Measurements from ENCODE around the gene PTPRD. TPM values are rescaled to one million over a fixed set of nuclear protein-coding genes. Genes with fewer than 3 reads are reported as not detected.
A peak's percentile ranks its signal among the peaks of the same experiment; 100 is the strongest.

The PTPRD gene
- total RNA-seq, 1 donor from 2014 or later = 109 TPM

DNA sequence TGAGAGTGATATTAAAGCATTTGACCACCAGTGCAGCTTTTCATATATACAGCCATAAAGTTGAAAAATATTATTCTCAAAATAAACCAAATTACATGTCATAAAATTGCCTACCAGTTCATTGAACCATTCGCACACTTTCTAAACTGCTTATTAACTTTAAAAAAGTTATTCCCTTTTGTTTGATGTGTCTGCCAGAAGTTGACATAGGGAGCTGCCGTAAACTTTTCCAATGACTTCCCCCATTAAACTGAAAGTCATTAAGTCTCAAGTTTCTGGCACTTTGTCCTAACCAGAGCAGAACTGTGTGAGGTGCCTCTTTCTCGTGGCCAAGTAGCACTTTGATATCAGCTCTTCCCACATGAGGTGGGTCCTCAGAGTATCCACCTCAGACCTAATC, 2231.2 kb downstream of the PTPRD start:
- no peak overlapping the region for H3K4me3 Mint-ChIP-seq
- peaks cover 21% of the 10 kb centered on the region for H3K4me1 Mint-ChIP-seq
- TF ChIP-seq, protein P1, sequence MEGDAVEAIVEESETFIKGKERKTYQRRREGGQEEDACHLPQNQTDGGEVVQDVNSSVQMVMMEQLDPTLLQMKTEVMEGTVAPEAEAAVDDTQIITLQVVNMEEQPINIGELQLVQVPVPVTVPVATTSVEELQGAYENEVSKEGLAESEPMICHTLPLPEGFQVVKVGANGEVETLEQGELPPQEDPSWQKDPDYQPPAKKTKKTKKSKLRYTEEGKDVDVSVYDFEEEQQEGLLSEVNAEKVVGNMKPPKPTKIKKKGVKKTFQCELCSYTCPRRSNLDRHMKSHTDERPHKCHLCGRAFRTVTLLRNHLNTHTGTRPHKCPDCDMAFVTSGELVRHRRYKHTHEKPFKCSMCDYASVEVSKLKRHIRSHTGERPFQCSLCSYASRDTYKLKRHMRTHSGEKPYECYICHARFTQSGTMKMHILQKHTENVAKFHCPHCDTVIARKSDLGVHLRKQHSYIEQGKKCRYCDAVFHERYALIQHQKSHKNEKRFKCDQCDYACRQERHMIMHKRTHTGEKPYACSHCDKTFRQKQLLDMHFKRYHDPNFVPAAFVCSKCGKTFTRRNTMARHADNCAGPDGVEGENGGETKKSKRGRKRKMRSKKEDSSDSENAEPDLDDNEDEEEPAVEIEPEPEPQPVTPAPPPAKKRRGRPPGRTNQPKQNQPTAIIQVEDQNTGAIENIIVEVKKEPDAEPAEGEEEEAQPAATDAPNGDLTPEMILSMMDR (IDR thresholded peaks at IDR 0.05; ENCODE audit: unreplicated experiment) = no peak

DNA sequence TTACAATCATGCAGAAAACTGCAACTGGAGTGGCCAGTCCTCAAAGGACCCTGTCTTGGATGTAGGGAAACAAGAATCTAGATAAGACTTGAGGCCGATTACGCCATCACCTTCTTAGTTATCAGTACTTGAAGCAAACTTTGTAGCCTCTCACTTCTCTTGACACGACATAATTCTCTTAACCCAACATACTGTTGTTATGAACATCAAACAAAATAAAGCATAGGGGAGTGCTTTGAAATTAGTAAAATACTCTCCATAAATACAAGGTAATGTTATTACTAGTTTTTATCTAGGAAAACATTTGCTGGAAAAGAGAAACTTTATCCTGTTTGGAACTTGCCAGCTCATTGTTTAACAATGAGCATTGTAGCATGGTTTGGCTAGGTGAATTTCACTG, 2238.3 kb downstream of the PTPRD start:
- no peak overlapping the region for H3K4me3 Mint-ChIP-seq
- H3K27ac Mint-ChIP-seq = no peak overlapping the region
- no peaks in the 10 kb centered on the region for H3K9me3 Mint-ChIP-seq
- H3K27me3 Mint-ChIP-seq (ENCODE audit: low read depth) = no peaks in the 10 kb centered on the region
- TF ChIP-seq, protein P1 (IDR thresholded peaks at IDR 0.05; ENCODE audit: unreplicated experiment) = no peak
- no peak for DNase-seq (ENCODE audit: low spot score in 2 of 2, unreplicated experiment in 2 of 2)
- peaks cover 19% of the 10 kb centered on the region for H3K4me1 Mint-ChIP-seq
- H3K36me3 Mint-ChIP-seq = no peaks in the 10 kb centered on the region

More for the DNA sequence above, 2231.2 kb downstream of the PTPRD start:
- no peaks in the 10 kb centered on the region for H3K27me3 Mint-ChIP-seq (ENCODE audit: low read depth)
- no peak overlapping the region for H3K27ac Mint-ChIP-seq
- no peaks in the 10 kb centered on the region for H3K36me3 Mint-ChIP-seq
- DNase-seq (ENCODE audit: low spot score in 2 of 2, unreplicated experiment in 2 of 2) = no peak
- no peaks in the 10 kb centered on the region for H3K9me3 Mint-ChIP-seq

DNA sequence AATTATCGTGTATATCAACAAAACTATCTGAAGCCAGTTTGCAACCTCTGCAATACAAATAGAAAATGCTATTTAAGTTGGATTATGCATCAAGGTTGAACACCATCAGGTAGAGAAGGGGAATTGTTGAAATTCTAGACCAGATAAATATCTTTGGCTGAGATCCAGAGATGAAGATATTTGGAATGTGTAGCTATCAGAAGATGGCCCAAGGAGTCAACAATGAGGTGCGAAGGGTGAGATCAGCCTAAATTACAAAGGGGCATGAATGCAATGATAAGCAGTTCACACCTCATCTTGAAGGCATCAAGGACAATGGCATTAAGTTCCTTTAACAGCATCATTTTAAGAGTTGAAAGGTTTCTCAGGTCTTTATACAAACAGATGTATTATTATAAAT, 2241.1 kb downstream of the PTPRD start:
- H3K27ac Mint-ChIP-seq = no peak overlapping the region
- H3K4me1 Mint-ChIP-seq = peaks cover 11% of the 10 kb centered on the region
- H3K9me3 Mint-ChIP-seq = no peaks in the 10 kb centered on the region
- H3K27me3 Mint-ChIP-seq (ENCODE audit: low read depth) = no peaks in the 10 kb centered on the region
- H3K36me3 Mint-ChIP-seq = no peaks in the 10 kb centered on the region
- TF ChIP-seq, protein P1 (IDR thresholded peaks at IDR 0.05; ENCODE audit: unreplicated experiment) = no peak
- no peak for DNase-seq (ENCODE audit: low spot score in 2 of 2, unreplicated experiment in 2 of 2)
- H3K4me3 Mint-ChIP-seq = no peak overlapping the region

DNA sequence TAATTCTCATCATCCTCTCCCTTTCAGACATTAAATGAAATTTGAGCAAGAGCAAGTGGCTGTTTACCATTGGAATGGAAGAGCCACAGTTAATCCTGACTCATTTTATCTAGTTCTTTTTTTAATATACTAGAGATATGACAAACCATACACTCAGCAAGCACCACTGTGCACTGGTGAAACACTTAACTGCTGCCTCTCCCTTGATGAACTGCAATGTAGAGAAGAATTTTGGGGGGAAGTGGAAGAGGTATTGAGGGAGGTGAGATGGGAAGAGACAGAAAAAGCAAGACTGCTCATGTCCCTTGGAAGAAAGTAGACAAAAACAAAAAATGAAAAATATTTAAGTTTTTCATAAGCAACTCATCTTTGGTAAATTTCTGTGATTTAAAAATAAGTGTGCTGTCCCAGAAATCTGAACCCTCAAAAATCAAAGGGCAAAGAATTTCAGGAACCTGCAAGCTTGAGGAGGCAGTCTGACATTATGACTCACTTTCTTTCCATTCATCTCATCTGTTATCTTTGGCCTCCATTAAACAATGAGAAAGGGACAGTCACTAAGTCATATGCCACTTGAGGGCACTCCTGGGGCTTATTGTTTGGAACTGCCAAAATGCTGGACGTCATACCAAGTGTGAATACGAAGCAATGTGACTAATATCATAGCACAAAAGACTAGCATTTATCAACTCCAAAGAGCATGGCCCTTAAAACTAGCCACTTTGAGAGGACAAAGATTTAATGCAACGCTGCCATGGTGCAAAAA, 2246.5 kb downstream of the PTPRD start:
- peaks cover 16% of the 10 kb centered on the region for H3K4me1 Mint-ChIP-seq
- no peak for DNase-seq (ENCODE audit: low spot score in 2 of 2, unreplicated experiment in 2 of 2)
- no peaks in the 10 kb centered on the region for H3K36me3 Mint-ChIP-seq
- H3K9me3 Mint-ChIP-seq = no peaks in the 10 kb centered on the region
- no peaks in the 10 kb centered on the region for H3K27me3 Mint-ChIP-seq (ENCODE audit: low read depth)
- no peak overlapping the region for H3K4me3 Mint-ChIP-seq
- TF ChIP-seq, protein P1 (IDR thresholded peaks at IDR 0.05; ENCODE audit: unreplicated experiment) = no peak
- no peak overlapping the region for H3K27ac Mint-ChIP-seq

DNA sequence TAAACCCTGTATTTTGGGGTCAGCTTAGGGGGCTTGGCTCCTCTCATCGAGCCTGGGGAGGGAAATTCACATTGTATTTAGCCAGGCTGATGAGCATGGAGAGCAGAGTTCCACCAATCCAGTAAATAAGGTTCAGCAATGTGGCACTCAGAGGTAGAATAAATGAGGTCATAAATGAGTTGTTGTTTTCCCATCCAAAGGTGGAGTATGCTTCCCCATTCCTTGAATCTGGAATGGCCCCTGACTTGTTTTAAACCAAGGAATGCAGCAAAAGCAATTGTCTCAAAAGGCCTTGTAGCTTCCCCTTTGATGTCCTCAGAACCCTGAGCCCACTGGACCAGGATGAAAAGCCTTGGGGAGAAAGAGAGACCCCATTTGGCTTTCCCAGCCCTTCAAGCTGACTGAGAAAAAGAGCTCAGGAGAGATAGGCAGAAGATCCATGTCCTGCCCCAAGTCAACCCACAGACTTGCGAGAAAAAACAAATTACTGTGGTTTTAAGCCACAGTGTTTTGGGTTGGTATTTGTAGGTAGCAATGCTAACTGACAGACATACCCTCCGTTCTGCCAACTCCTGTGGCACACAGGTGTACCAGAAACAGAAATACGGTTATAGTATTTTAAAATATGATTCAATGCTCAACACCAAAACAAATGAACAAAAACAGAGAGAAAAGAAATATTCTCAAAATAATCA, 2247.2 kb downstream of the PTPRD start:
- Mint-ChIP-seq H3K4me1 (peaks cover 19% of the 10 kb centered on the region), H3K27ac (peak overlapping the region; percentile 32), H3K4me3 (no peak overlapping the region), H3K36me3 (no peaks in the 10 kb centered on the region), H3K27me3 (ENCODE audit: low read depth) (no peaks in the 10 kb centered on the region), H3K9me3 (no peaks in the 10 kb centered on the region)
- DNase-seq (ENCODE audit: low spot score in 2 of 2, unreplicated experiment in 2 of 2) = no peak
- TF ChIP-seq, protein P1 (IDR thresholded peaks at IDR 0.05; ENCODE audit: unreplicated experiment) = no peak

All from mesothelial cell of epicardium (in vitro differentiated cells).